ENCODE data around the gene ZNF211.

DNA sequence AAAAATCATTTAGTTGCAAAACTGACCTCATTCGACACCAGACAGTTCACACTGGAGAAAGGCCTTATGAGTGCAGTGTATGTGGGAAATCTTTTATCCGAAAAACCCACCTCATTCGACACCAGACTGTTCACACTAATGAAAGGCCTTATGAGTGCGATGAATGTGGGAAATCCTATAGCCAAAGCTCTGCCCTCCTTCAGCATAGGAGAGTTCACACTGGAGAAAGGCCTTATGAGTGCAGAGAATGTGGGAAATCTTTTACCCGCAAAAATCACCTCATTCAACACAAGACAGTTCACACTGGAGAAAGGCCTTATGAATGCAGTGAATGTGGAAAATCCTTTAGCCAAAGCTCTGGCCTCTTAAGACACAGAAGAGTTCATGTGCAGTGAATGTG lies 26.0 kb upstream of the ZNF211 start:
- TF ChIP-seq, protein P1, sequence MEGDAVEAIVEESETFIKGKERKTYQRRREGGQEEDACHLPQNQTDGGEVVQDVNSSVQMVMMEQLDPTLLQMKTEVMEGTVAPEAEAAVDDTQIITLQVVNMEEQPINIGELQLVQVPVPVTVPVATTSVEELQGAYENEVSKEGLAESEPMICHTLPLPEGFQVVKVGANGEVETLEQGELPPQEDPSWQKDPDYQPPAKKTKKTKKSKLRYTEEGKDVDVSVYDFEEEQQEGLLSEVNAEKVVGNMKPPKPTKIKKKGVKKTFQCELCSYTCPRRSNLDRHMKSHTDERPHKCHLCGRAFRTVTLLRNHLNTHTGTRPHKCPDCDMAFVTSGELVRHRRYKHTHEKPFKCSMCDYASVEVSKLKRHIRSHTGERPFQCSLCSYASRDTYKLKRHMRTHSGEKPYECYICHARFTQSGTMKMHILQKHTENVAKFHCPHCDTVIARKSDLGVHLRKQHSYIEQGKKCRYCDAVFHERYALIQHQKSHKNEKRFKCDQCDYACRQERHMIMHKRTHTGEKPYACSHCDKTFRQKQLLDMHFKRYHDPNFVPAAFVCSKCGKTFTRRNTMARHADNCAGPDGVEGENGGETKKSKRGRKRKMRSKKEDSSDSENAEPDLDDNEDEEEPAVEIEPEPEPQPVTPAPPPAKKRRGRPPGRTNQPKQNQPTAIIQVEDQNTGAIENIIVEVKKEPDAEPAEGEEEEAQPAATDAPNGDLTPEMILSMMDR (IDR thresholded peaks at IDR 0.05; ENCODE audit: extremely low read depth in 1 of 2, insufficient read depth in 1 of 2, low read depth in 1 of 2, low read length in 2 of 2): no peak
- TF ChIP-seq POLR2AphosphoS5 (IDR thresholded peaks at IDR 0.05; ENCODE audit: insufficient read depth, low read depth, low read length) (no peak), POLR2A (IDR thresholded peaks at IDR 0.05; ENCODE audit: low read depth, low read length) (no peak), JUN (IDR thresholded peaks at IDR 0.05; ENCODE audit: borderline replicate concordance, insufficient read depth, insufficient read length, low read depth) (no peak), EZH2 (IDR thresholded peaks at IDR 0.05; ENCODE audit: borderline replicate concordance, low read depth, low read length, severe bottlenecking) (no peak)
- TF ChIP-seq, protein P2, sequence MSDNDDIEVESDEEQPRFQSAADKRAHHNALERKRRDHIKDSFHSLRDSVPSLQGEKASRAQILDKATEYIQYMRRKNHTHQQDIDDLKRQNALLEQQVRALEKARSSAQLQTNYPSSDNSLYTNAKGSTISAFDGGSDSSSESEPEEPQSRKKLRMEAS (IDR thresholded peaks at IDR 0.05; ENCODE audit: insufficient read depth, insufficient read length): no peak

All from endothelial cell of umbilical vein (primary cell).